HEK293T (cell line): ENCODE data around the gene WNK4.

Experiments used
- ELF4 ChIP-seq: fragments of 450-650 bp; IDR thresholded peaks from 2 replicates; pipeline ENCODE4 v1.6.1; 2017; ENCODE audit warnings: antibody characterized with exemption
- FOXM1 ChIP-seq: fragments of 450-650 bp; IDR thresholded peaks from 2 replicates; pipeline ENCODE4 v1.6.1; 2017; ENCODE audit warnings: mild to moderate bottlenecking, borderline replicate concordance
- HDGF ChIP-seq: fragments of 450-650 bp; IDR thresholded peaks from 2 replicates; pipeline ENCODE4 v1.6.1; 2017; ENCODE audit warnings: antibody characterized with exemption, borderline replicate concordance
- SP1 ChIP-seq: fragments of 450-650 bp; IDR thresholded peaks from 2 replicates; pipeline ENCODE4 v1.6.1; 2017
- TARDBP ChIP-seq: fragments of 450-650 bp; IDR thresholded peaks from 2 replicates; pipeline ENCODE4 v1.6.1; 2016

- TF ChIP-seq ELF4 = no peak
- no peak for TF ChIP-seq FOXM1
- TF ChIP-seq HDGF = no peak
- TF ChIP-seq TARDBP = no peak
- no peak for TF ChIP-seq SP1
Observed at GRCh38 chr17:42782166-42783061, 2.0 kb downstream of the WNK4 start.
